HUES48 (cell line): ENCODE measurements around the gene IRS2.
A peak's percentile ranks its signal among the peaks of the same experiment; 100 is the strongest.
"Not testable (repeated sequence)": the region's sequence is repeated elsewhere in the genome, so short reads cannot be mapped to it uniquely, and the experiment has no call there.

Experiments
- H3K27ac ChIP-seq: one replicate; pipeline ENCODE4 v1.7.0; 2013; ENCODE audit warnings: low read depth, low read length, inconsistent platforms
- H3K27me3 ChIP-seq: 2 replicates; pipeline ENCODE4 v1.6.1; 2013; ENCODE audit warnings: mild to moderate bottlenecking, low read length; ENCODE audit not compliant: control insufficient read depth, insufficient read depth
- H3K36me3 ChIP-seq: 2 replicates; pipeline ENCODE4 v1.6.1; 2013; ENCODE audit warnings: low read length; ENCODE audit not compliant: control insufficient read depth, insufficient read depth
- H3K4me1 ChIP-seq: 2 replicates; pipeline ENCODE4 v1.6.1; 2013; ENCODE audit warnings: mild to moderate bottlenecking, low read length; ENCODE audit not compliant: control insufficient read depth, insufficient read depth
- H3K4me3 ChIP-seq: 2 replicates; pipeline ENCODE4 v1.5.1; 2013; ENCODE audit warnings: mild to moderate bottlenecking, low read depth, low read length
- H3K9ac ChIP-seq: 2 replicates; pipeline ENCODE4 v1.6.1; 2013; ENCODE audit warnings: mild to moderate bottlenecking, low read depth, low read length, moderate library complexity
- H3K9me3 ChIP-seq: 2 replicates; pipeline ENCODE4 v1.6.1; 2013; ENCODE audit warnings: low read length; ENCODE audit not compliant: control insufficient read depth, insufficient read depth

The IRS2 gene

GRCh38 chr13:109786457-109787134, at the start of gene IRS2:
IRS2 (minus strand) TSS chr13:109786583; CDS start chr13:109786053, 530 bp downstream.
- Histone ChIP-seq H3K27ac (peak within 1 kb of the TSS; percentile 87), H3K27me3 (0 out of 2 replicates have a peak, but pooled peaks cover 3% of the 10 kb centered on the region), H3K9me3 (no peaks in the 10 kb centered on the region), H3K36me3 (peaks cover 7% of the 10 kb centered on the region; the same call in 1 of the 2 replicates), H3K9ac (peak within 1 kb of the TSS; percentile 58; the same call in 1 of the 2 replicates), H3K4me1 (peaks cover 8% of the 10 kb centered on the region), H3K4me3 (peak within 1 kb of the TSS; percentile 77)

GRCh38 chr13:109834973-109835720, 48.8 kb upstream of the IRS2 start:
- Histone ChIP-seq H3K36me3 (no peaks in the 10 kb centered on the region), H3K4me3 (no peak overlapping the region), H3K27me3 (no peaks in the 10 kb centered on the region)

GRCh38 chr13:109833940-109834339, 47.6 kb upstream of the IRS2 start:
- Histone ChIP-seq H3K27me3 (no peaks in the 10 kb centered on the region), H3K4me3 (no peak overlapping the region), H3K9me3 (peaks cover 8% of the 10 kb centered on the region; the same call in 1 of the 2 replicates), H3K36me3 (no peaks in the 10 kb centered on the region), H3K4me1 (peaks cover 10% of the 10 kb centered on the region; the same call in 1 of the 2 replicates), H3K27ac (no peak overlapping the region), H3K9ac (no peak overlapping the region)

More at GRCh38 chr13:109834973-109835720, 48.8 kb upstream of the IRS2 start:
- H3K27ac ChIP-seq = no peak overlapping the region
- H3K9me3 ChIP-seq = no peaks in the 10 kb centered on the region
- H3K9ac ChIP-seq = no peak overlapping the region
- peaks cover 10% of the 10 kb centered on the region; the same call in 1 of the 2 replicates for H3K4me1 ChIP-seq

GRCh38 chr13:109833071-109833470, 46.7 kb upstream of the IRS2 start:
- H3K4me1 ChIP-seq = peaks cover 10% of the 10 kb centered on the region; the same call in 1 of the 2 replicates
- H3K9ac ChIP-seq = no peak overlapping the region
- H3K27me3 ChIP-seq = no peaks in the 10 kb centered on the region
- peaks cover 8% of the 10 kb centered on the region; the same call in 1 of the 2 replicates for H3K9me3 ChIP-seq
- H3K27ac ChIP-seq = no peak overlapping the region
- H3K36me3 ChIP-seq = no peaks in the 10 kb centered on the region
- no peak overlapping the region for H3K4me3 ChIP-seq

- H3K4me1 ChIP-seq = not testable (repeated sequence)
These were observed 42.4 kb upstream of the IRS2 start for GRCh38 chr13:109828591-109829316.

GRCh38 chr13:109823201-109823600, 36.8 kb upstream of the IRS2 start:
- not testable (repeated sequence) for H3K27ac ChIP-seq, H3K4me1 ChIP-seq, H3K9me3 ChIP-seq, H3K9ac ChIP-seq, H3K27me3 ChIP-seq, H3K36me3 ChIP-seq, H3K4me3 ChIP-seq

More at GRCh38 chr13:109828591-109829316, 42.4 kb upstream of the IRS2 start:
- H3K9me3 ChIP-seq, H3K27me3 ChIP-seq, H3K4me3 ChIP-seq, H3K27ac ChIP-seq, H3K36me3 ChIP-seq, H3K9ac ChIP-seq: not testable (repeated sequence)

GRCh38 chr13:109821103-109821502, 34.7 kb upstream of the IRS2 start:
- Histone ChIP-seq H3K9ac (no peak overlapping the region), H3K27ac (no peak overlapping the region), H3K4me1 (peaks cover 15% of the 10 kb centered on the region), H3K4me3 (no peak overlapping the region), H3K27me3 (no peaks in the 10 kb centered on the region), H3K36me3 (no peaks in the 10 kb centered on the region), H3K9me3 (no peaks in the 10 kb centered on the region)

- Histone ChIP-seq H3K27me3 (no peaks in the 10 kb centered on the region), H3K27ac (no peak overlapping the region), H3K9ac (no peak overlapping the region), H3K4me3 (no peak overlapping the region), H3K36me3 (no peaks in the 10 kb centered on the region), H3K4me1 (peaks cover 17% of the 10 kb centered on the region), H3K9me3 (no peaks in the 10 kb centered on the region)
These were observed 33.5 kb upstream of the IRS2 start for GRCh38 chr13:109819874-109820273.

GRCh38 chr13:109818886-109819285, 32.5 kb upstream of the IRS2 start:
- Histone ChIP-seq H3K27me3 (no peaks in the 10 kb centered on the region), H3K9ac (no peak overlapping the region), H3K36me3 (no peaks in the 10 kb centered on the region), H3K9me3 (no peaks in the 10 kb centered on the region), H3K27ac (no peak overlapping the region), H3K4me1 (peaks cover 17% of the 10 kb centered on the region), H3K4me3 (no peak overlapping the region)

GRCh38 chr13:109817591-109818535, 31.5 kb upstream of the IRS2 start:
- Histone ChIP-seq H3K27me3 (no peaks in the 10 kb centered on the region), H3K27ac (no peak overlapping the region), H3K4me1 (peaks cover 17% of the 10 kb centered on the region), H3K9ac (no peak overlapping the region), H3K9me3 (no peaks in the 10 kb centered on the region), H3K4me3 (no peak overlapping the region), H3K36me3 (no peaks in the 10 kb centered on the region)
